Nephron (organoid): ENCODE results near the gene TP53INP2.
A peak's percentile ranks its signal among the peaks of the same experiment; 100 is the strongest.
"Not testable (repeated sequence)": the region's sequence is repeated elsewhere in the genome, so short reads cannot be mapped to it uniquely, and the experiment has no call there.

Experiments used
- H3K27ac Mint-ChIP-seq, 3 experiments: 2 replicates each; pipeline ENCODE4 v1.8.0; 2020; ENCODE audit warnings: mixed read lengths in 3 of 3, mild to moderate bottlenecking in 2 of 3, moderate library complexity in 1 of 3
- H3K27me3 Mint-ChIP-seq: 2 replicates; pipeline ENCODE4 v1.8.0; 2021; ENCODE audit warnings: low read depth, mild to moderate bottlenecking, moderate library complexity, mixed read lengths
- H3K36me3 Mint-ChIP-seq: 2 replicates; pipeline ENCODE4 v1.8.0; 2020; ENCODE audit warnings: low read depth, mixed read lengths
- H3K4me1 Mint-ChIP-seq: 2 replicates; pipeline ENCODE4 v1.8.0; 2020; ENCODE audit warnings: mixed read lengths
- H3K4me3 Mint-ChIP-seq, 3 experiments: 2 replicates each; pipeline ENCODE4 v1.8.0; 2020; ENCODE audit warnings: mild to moderate bottlenecking in 3 of 3, mixed read lengths in 3 of 3, moderate library complexity in 2 of 3
- H3K9me3 Mint-ChIP-seq: 2 replicates; pipeline ENCODE4 v1.8.0; 2020; ENCODE audit warnings: mixed read lengths
- CTCF ChIP-seq, 3 experiments: fragments of 200-600 bp; sonication (generic); IDR thresholded peaks; one replicate each; pipeline ENCODE4 v1.5.0; 2021; ENCODE audit warnings: antibody characterized with exemption in 3 of 3; ENCODE audit not compliant: unreplicated experiment in 3 of 3

The TP53INP2 gene

DNA sequence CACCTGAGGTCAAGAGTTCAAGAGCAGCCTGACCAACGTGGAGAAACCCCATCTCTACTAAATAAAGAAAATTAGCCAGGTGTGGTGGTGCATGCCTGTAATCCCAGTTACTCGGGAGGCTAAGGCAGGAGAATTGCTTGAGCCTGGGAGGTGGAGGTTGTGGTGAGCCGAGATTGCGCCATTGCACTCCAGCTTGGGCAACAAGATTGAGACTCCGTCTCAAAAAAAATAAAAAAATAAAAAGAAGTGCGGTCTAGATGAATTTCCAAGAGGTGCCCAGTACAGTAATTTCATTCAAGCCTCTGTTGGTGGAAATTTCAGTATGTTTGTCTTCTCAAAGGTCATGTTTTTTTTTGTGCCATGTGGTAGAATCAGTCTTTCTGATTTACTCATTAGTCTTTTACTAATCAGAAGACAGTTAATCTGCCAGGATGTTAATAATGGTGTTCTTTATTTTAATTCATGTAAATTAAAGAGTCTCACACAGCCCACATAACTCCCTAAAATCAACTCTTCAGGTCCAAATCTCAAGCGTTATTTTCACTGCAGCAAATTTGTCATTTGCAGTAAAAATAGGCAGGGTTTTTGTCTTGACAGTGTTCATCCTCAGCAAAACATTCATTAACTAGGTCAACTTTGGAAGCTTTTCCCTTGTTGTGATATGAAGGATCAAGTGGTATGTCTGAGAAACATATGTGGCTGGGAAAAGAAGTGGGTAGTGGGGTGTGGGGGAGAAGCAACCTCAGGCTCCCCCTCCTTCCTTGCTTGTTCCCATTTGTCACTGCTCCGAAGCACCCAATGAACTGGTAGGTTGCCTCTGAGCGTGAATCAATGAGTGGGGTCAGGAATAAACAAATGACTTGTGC is 13.3 kb downstream of the TP53INP2 start:
- H3K4me1 Mint-ChIP-seq = peaks cover 10% of the 10 kb centered on the region
- no peaks in the 10 kb centered on the region for H3K9me3 Mint-ChIP-seq
- no peaks in the 10 kb centered on the region for H3K27me3 Mint-ChIP-seq
- no peak for TF ChIP-seq CTCF (IDR thresholded peaks at IDR 0.05; ENCODE audit: unreplicated experiment in 3 of 3)
- no peak overlapping the region for H3K4me3 Mint-ChIP-seq
- peak overlapping the region in 1 of 3 experiments; percentile 63 for H3K27ac Mint-ChIP-seq
- H3K36me3 Mint-ChIP-seq = peaks cover 51% of the 10 kb centered on the region

DNA sequence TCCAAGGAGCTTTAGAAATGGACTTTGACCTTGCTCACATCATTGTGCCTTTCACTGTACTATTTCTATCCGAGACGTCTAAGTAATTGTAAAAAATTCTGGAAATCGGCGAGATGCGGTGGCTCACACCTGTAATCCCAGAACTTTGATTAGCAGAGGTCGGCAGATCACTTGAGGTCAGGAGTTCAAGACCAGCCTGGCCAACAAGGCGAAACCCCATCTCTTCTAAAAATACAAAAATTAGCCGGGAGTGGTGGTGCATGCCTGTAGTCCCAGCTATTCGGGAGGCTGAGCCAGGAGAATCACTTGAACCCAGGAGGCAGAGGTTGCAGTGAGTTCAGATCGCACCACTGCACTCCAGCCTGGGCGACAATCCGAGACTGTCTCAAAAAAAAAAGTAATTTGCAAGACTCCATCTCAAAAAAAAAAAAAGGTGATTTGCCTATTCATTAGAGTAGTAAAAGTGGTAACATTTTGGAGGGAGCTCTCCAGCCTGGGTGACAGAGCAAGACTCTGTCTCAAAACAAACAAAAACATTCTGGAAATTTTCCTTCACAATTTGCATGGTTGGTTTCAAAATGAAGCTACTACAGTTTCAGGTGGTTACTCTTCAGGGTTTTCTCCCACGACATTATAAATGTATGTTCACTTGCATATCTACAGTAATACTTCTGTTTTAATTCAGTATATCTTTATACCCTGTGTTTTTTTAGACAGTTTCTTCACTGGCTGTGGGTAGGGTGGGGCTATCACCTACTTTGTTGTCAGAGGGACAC is 15.3 kb downstream of the TP53INP2 start:
- peaks cover 51% of the 10 kb centered on the region for H3K36me3 Mint-ChIP-seq
- H3K4me3 Mint-ChIP-seq, H3K9me3 Mint-ChIP-seq, H3K27me3 Mint-ChIP-seq, H3K4me1 Mint-ChIP-seq, H3K27ac Mint-ChIP-seq: not testable (repeated sequence)

GRCh38 chr20:34720266-34720665 is 16.1 kb downstream of the TP53INP2 start:
- Mint-ChIP-seq H3K4me1 (no peaks in the 10 kb centered on the region), H3K9me3 (no peaks in the 10 kb centered on the region), H3K27ac (no peak overlapping the region), H3K27me3 (no peaks in the 10 kb centered on the region), H3K4me3 (no peak overlapping the region), H3K36me3 (peaks cover 46% of the 10 kb centered on the region)
- no peak for TF ChIP-seq CTCF (IDR thresholded peaks at IDR 0.05; ENCODE audit: unreplicated experiment in 3 of 3)

- peaks cover 62% of the 10 kb centered on the region for H3K36me3 Mint-ChIP-seq
- not testable (repeated sequence) for H3K9me3 Mint-ChIP-seq, H3K4me3 Mint-ChIP-seq, H3K4me1 Mint-ChIP-seq, H3K27ac Mint-ChIP-seq, H3K27me3 Mint-ChIP-seq
Observed at GRCh38 chr20:34722560-34722959, 18.4 kb downstream of the TP53INP2 start.

GRCh38 chr20:34724172-34724571 is 20.0 kb downstream of the TP53INP2 start:
- TF ChIP-seq CTCF (IDR thresholded peaks at IDR 0.05; ENCODE audit: unreplicated experiment in 3 of 3) = no peak
- Mint-ChIP-seq H3K27ac (no peak overlapping the region), H3K4me3 (no peak overlapping the region), H3K9me3 (no peaks in the 10 kb centered on the region), H3K27me3 (no peaks in the 10 kb centered on the region), H3K36me3 (peaks cover 59% of the 10 kb centered on the region), H3K4me1 (no peaks in the 10 kb centered on the region)

DNA sequence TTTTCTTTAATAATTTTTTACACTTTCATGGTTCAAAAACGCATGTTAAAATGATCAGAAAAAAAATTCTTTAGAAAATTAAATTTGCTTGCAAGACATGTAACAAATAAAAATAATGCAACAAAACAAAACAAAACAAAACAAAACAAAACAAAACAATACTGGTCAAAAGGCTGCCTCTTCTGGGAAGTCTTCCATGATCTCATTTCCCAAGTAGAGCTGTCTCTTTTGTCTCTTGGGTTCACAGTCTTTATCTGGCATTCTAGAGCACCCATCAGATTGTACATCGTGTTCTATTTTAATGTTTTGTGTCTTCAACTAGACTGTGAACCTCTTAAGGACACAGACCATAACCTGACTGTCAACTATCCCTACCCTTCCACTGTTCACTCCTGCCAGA is 25.3 kb downstream of the TP53INP2 start:
- Mint-ChIP-seq H3K4me1 (no peaks in the 10 kb centered on the region), H3K4me3 (no peak overlapping the region), H3K27me3 (no peaks in the 10 kb centered on the region), H3K9me3 (no peaks in the 10 kb centered on the region), H3K36me3 (peaks cover 62% of the 10 kb centered on the region), H3K27ac (no peak overlapping the region)
- no peak for TF ChIP-seq CTCF (IDR thresholded peaks at IDR 0.05; ENCODE audit: unreplicated experiment in 3 of 3)
